Liver (tissue), 9 donors: Measurements from ENCODE around the gene CST9. TPM values are rescaled to one million over a fixed set of nuclear protein-coding genes. Genes with fewer than 3 reads are reported as not detected.

Source experiments
- DNase-seq: peaks from one replicate; pipeline ENCODE4 v3.0.0-alpha.2; 2017; ENCODE audit warnings: low spot score
- H3K27ac ChIP-seq, 2 donors: one replicate each; pipeline ENCODE4 v1.7.0; 2013; ENCODE audit warnings: inconsistent platforms in 2 of 2, low read length in 2 of 2, control low read depth in 1 of 2, low read depth in 1 of 2, mild to moderate bottlenecking in 1 of 2
- H3K27me3 ChIP-seq, 4 donors: one replicate each; pipeline versions ENCODE4 v1.6.1 to v1.7.0; 2013; ENCODE audit warnings: low read length in 3 of 4, inconsistent platforms in 1 of 4, mild to moderate bottlenecking in 1 of 4, moderate library complexity in 1 of 4; ENCODE audit not compliant: control insufficient read depth in 4 of 4, insufficient read depth in 4 of 4
- H3K36me3 ChIP-seq, 4 donors: one replicate each; pipeline versions ENCODE4 v1.6.1 to v1.7.0; 2013; ENCODE audit warnings: low read length in 3 of 4, mild to moderate bottlenecking in 3 of 4, low read depth in 1 of 4, moderate library complexity in 1 of 4; ENCODE audit not compliant: control insufficient read depth in 4 of 4, insufficient read depth in 3 of 4
- H3K4me1 ChIP-seq, 4 donors: one replicate each; pipeline versions ENCODE4 v1.6.1 to v1.7.0; 2013; ENCODE audit warnings: low read length in 3 of 4, mild to moderate bottlenecking in 3 of 4, moderate library complexity in 1 of 4; ENCODE audit not compliant: control insufficient read depth in 4 of 4, insufficient read depth in 4 of 4
- H3K4me3 ChIP-seq, 3 donors: one replicate each; pipeline versions ENCODE4 v1.6.1 to v1.7.0; 2013; ENCODE audit warnings: low read length in 3 of 3, control low read depth in 1 of 3, low read depth in 1 of 3, mild to moderate bottlenecking in 1 of 3
- H3K9ac ChIP-seq, 2 donors: one replicate each; pipeline ENCODE4 v1.7.0; 2013; ENCODE audit warnings: low read length in 2 of 2, mild to moderate bottlenecking in 2 of 2, moderate library complexity in 2 of 2, control low read depth in 1 of 2, low read depth in 1 of 2
- H3K9me3 ChIP-seq, 4 donors: one replicate each; pipeline versions ENCODE4 v1.6.1 to v1.7.0; 2013; ENCODE audit warnings: low read length in 3 of 4; ENCODE audit not compliant: control insufficient read depth in 4 of 4
- EGR1 ChIP-seq, 2 donors: IDR thresholded peaks; 2 replicates each; pipeline ENCODE4 v1.6.1; 2016 to 2018; ENCODE audit warnings: antibody characterized with exemption in 2 of 2, low read depth in 2 of 2
- FOXA1 ChIP-seq: IDR thresholded peaks from 2 replicates; pipeline ENCODE4 v1.6.1; 2016; ENCODE audit warnings: antibody characterized with exemption
- FOXA2 ChIP-seq: IDR thresholded peaks from 2 replicates; pipeline ENCODE4 v1.6.1; 2016; ENCODE audit warnings: antibody characterized with exemption
- GABPA ChIP-seq, 2 donors: IDR thresholded peaks in 1 of 2; conservative IDR thresholded peaks in 1 of 2; 2 replicates each; pipeline ENCODE4 v1.6.1; 2016; ENCODE audit warnings: antibody characterized with exemption in 2 of 2, mild to moderate bottlenecking in 1 of 2, moderate library complexity in 1 of 2
- HNF4A ChIP-seq, 2 donors: conservative IDR thresholded peaks; 2 replicates each; pipeline ENCODE4 v1.6.1; 2016; ENCODE audit warnings: antibody characterized with exemption in 2 of 2, mild to moderate bottlenecking in 2 of 2
- HNF4G ChIP-seq: IDR thresholded peaks from 2 replicates; pipeline ENCODE4 v1.6.1; 2016; ENCODE audit warnings: antibody characterized with exemption
- JUND ChIP-seq, 2 donors: IDR thresholded peaks; 2 replicates each; pipeline ENCODE4 v1.6.1; 2016; ENCODE audit warnings: antibody characterized with exemption in 2 of 2
- NR2F2 ChIP-seq: IDR thresholded peaks from 2 replicates; pipeline ENCODE4 v1.6.1; 2016; ENCODE audit warnings: antibody characterized with exemption
- RAD21 ChIP-seq, 2 donors: IDR thresholded peaks; 2 replicates each; pipeline ENCODE4 v1.6.1; 2016; ENCODE audit warnings: antibody characterized with exemption in 2 of 2, mild to moderate bottlenecking in 2 of 2
- RXRA ChIP-seq, 2 donors: IDR thresholded peaks; 2 replicates each; pipeline ENCODE4 v1.6.1; 2017 to 2018; ENCODE audit warnings: antibody characterized with exemption in 2 of 2, mild to moderate bottlenecking in 1 of 2
- SP1 ChIP-seq: IDR thresholded peaks from 2 replicates; pipeline ENCODE4 v1.6.1; 2018; ENCODE audit warnings: antibody characterized with exemption, mild to moderate bottlenecking
- TAF1 ChIP-seq: conservative IDR thresholded peaks from 2 replicates; pipeline ENCODE4 v1.6.1; 2016; ENCODE audit warnings: antibody characterized with exemption, mild to moderate bottlenecking
- YY1 ChIP-seq: IDR thresholded peaks from 2 replicates; pipeline ENCODE4 v1.6.1; 2016; ENCODE audit warnings: antibody characterized with exemption, mild to moderate bottlenecking
- WGBS: extraction: QIAGEN DNeasy Blood & Tissue Kit; methylation state at CpG from one replicate; pipeline ENCODE4 v1.1.7; 2013; 5-methylcytosine and 5-hydroxymethylcytosine counted together
- polyA plus RNA-seq, 2 donors: library from polyadenylated mRNA; stranded (reverse) in 1 of 2; unstranded in 1 of 2; fragments of 200-250 nt in 1 of 2; fragments of >200 nt in 1 of 2; fragmentation: Nextera tagmentation in 1 of 2; extraction: Ambion mirVana in 1 of 2; gene quantifications; one replicate each; pipeline versions ENCODE4 v1.2.1 to v1.2.3, GENCODE V29; 2013 to 2015
- total RNA-seq, 2 donors: library from RNA; depleted of rRNA; stranded (reverse); fragments of >200 nt; gene quantifications; one replicate each; pipeline ENCODE4 v1.2.3, GENCODE V29; 2014
- TF ChIP-seq, protein P1 (sequence below): IDR thresholded peaks from 2 replicates; pipeline ENCODE4 v1.6.1; 2016; ENCODE audit warnings: antibody characterized with exemption
- TF ChIP-seq, protein P2 (sequence below): fragments of 150-350 bp; IDR thresholded peaks from 2 replicates; pipeline ENCODE4 v1.5.1; 2017; ENCODE audit warnings: improper control_type of control experiment, low read depth, low read length; ENCODE audit not compliant: missing input control
- TF ChIP-seq, protein P3 (sequence below): IDR thresholded peaks from 2 replicates; pipeline ENCODE4 v1.6.1; 2016; ENCODE audit warnings: antibody characterized with exemption
- TF ChIP-seq, protein P4 (sequence below): IDR thresholded peaks from 2 replicates; pipeline ENCODE4 v1.6.1; 2016; ENCODE audit warnings: antibody characterized with exemption, mild to moderate bottlenecking
- TF ChIP-seq, protein P5 (sequence below): IDR thresholded peaks from 2 replicates; pipeline ENCODE4 v1.6.1; 2016; ENCODE audit warnings: antibody characterized with exemption
- donor health status: healthy.
- donor health status: healthy.
- donor health status: healthy.
- donor health status: healthy.
- donor health status: healthy.

Gene CST9
- total and polyA plus RNA-seq, 4 donors = not detected

DNA sequence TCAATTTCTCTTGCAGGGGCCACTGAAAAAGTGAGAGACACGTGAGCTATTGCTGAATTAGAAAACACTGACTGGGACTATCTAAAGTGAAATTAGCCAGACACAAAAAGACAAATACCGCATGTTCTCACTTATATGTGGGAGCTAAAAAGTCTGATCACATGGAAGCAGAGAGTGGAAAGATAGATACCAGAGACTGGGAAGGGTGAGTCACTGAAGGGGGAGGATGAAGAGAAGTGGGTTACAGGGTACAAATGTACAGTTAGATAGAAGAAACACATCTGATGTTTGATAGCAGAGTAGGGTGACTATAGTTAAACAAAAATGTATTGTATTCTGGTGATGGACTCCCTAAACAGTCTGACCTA, 18.6 kb upstream of the CST9 start:
- Histone ChIP-seq H3K36me3 (no peaks in the 10 kb centered on the region), H3K4me3 (no peak overlapping the region), H3K27me3 (no peaks in the 10 kb centered on the region), H3K9ac (no peak overlapping the region), H3K4me1 (peaks cover 0 to 3% (median 0%) of the 10 kb centered on the region in 4 donors), H3K9me3 (no peaks in the 10 kb centered on the region), H3K27ac (no peak overlapping the region)
- no peak for DNase-seq
- TF ChIP-seq SP1 (no peak), YY1 (no peak)
- 78% methylated on average over 2 of the region's 2 CpGs for WGBS

DNA sequence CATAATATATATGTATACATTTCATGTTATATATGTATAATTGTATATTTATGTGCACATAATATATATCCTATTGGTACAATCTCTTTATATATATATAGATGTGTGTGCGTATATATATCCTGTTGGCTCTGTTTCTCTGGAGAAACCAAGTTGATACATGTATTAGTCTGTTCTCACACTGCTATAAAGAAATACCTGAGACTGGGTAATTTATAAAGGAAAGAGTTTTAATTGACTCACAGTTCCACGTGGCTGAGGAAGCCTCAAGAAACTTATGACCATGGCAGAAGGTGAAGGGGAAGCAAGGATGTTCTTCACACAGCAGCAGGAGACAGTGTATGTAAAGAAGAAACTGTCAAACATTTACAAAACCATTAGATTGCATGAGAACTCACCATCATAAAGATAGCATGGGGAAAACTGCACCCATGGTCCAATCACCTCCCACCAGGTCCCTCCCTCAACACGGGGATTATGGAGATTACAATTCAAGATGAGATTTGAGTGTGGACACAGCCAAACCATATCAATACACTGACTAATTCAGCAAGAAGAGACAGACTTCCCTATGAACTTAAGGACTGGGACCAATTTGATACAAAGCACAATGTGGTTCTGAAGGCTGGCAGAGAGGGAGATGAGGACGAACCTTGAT, 18.1 kb upstream of the CST9 start:
- Histone ChIP-seq H3K36me3 (no peaks in the 10 kb centered on the region), H3K27ac (no peak overlapping the region), H3K9me3 (no peaks in the 10 kb centered on the region), H3K27me3 (no peaks in the 10 kb centered on the region), H3K9ac (no peak overlapping the region), H3K4me1 (peaks cover 0 to 3% (median 0%) of the 10 kb centered on the region in 4 donors), H3K4me3 (no peak overlapping the region)
- WGBS = 72% methylated on average over 4 of the region's 4 CpGs
- TF ChIP-seq TAF1 (no peak), JUND (IDR thresholded peaks at IDR 0.05) (no peak), YY1 (no peak), FOXA1 (no peak), RXRA (IDR thresholded peaks at IDR 0.05) (no peak), RAD21 (IDR thresholded peaks at IDR 0.05) (no peak), HNF4G (no peak), EGR1 (IDR thresholded peaks at IDR 0.05; ENCODE audit: low read depth in 2 of 2) (no peak), FOXA2 (no peak), HNF4A (conservative IDR thresholded peaks at IDR 0.05) (no peak), SP1 (no peak), GABPA (IDR thresholded peaks at IDR 0.05 in 1 of 2, conservative IDR thresholded peaks at IDR 0.05 in 1 of 2) (no peak), NR2F2 (no peak)
- TF ChIP-seq, protein P1, sequence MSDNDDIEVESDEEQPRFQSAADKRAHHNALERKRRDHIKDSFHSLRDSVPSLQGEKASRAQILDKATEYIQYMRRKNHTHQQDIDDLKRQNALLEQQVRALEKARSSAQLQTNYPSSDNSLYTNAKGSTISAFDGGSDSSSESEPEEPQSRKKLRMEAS = no peak
- TF ChIP-seq, protein P2, sequence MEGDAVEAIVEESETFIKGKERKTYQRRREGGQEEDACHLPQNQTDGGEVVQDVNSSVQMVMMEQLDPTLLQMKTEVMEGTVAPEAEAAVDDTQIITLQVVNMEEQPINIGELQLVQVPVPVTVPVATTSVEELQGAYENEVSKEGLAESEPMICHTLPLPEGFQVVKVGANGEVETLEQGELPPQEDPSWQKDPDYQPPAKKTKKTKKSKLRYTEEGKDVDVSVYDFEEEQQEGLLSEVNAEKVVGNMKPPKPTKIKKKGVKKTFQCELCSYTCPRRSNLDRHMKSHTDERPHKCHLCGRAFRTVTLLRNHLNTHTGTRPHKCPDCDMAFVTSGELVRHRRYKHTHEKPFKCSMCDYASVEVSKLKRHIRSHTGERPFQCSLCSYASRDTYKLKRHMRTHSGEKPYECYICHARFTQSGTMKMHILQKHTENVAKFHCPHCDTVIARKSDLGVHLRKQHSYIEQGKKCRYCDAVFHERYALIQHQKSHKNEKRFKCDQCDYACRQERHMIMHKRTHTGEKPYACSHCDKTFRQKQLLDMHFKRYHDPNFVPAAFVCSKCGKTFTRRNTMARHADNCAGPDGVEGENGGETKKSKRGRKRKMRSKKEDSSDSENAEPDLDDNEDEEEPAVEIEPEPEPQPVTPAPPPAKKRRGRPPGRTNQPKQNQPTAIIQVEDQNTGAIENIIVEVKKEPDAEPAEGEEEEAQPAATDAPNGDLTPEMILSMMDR = no peak
- TF ChIP-seq, protein P3, sequence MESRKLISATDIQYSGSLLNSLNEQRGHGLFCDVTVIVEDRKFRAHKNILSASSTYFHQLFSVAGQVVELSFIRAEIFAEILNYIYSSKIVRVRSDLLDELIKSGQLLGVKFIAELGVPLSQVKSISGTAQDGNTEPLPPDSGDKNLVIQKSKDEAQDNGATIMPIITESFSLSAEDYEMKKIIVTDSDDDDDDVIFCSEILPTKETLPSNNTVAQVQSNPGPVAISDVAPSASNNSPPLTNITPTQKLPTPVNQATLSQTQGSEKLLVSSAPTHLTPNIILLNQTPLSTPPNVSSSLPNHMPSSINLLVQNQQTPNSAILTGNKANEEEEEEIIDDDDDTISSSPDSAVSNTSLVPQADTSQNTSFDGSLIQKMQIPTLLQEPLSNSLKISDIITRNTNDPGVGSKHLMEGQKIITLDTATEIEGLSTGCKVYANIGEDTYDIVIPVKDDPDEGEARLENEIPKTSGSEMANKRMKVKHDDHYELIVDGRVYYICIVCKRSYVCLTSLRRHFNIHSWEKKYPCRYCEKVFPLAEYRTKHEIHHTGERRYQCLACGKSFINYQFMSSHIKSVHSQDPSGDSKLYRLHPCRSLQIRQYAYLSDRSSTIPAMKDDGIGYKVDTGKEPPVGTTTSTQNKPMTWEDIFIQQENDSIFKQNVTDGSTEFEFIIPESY = no peak
- TF ChIP-seq, protein P4, sequence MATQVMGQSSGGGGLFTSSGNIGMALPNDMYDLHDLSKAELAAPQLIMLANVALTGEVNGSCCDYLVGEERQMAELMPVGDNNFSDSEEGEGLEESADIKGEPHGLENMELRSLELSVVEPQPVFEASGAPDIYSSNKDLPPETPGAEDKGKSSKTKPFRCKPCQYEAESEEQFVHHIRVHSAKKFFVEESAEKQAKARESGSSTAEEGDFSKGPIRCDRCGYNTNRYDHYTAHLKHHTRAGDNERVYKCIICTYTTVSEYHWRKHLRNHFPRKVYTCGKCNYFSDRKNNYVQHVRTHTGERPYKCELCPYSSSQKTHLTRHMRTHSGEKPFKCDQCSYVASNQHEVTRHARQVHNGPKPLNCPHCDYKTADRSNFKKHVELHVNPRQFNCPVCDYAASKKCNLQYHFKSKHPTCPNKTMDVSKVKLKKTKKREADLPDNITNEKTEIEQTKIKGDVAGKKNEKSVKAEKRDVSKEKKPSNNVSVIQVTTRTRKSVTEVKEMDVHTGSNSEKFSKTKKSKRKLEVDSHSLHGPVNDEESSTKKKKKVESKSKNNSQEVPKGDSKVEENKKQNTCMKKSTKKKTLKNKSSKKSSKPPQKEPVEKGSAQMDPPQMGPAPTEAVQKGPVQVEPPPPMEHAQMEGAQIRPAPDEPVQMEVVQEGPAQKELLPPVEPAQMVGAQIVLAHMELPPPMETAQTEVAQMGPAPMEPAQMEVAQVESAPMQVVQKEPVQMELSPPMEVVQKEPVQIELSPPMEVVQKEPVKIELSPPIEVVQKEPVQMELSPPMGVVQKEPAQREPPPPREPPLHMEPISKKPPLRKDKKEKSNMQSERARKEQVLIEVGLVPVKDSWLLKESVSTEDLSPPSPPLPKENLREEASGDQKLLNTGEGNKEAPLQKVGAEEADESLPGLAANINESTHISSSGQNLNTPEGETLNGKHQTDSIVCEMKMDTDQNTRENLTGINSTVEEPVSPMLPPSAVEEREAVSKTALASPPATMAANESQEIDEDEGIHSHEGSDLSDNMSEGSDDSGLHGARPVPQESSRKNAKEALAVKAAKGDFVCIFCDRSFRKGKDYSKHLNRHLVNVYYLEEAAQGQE = no peak
- TF ChIP-seq, protein P5, sequence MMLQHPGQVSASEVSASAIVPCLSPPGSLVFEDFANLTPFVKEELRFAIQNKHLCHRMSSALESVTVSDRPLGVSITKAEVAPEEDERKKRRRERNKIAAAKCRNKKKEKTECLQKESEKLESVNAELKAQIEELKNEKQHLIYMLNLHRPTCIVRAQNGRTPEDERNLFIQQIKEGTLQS = no peak
- DNase-seq = no peak
